ENCODE measurements around the gene KITLG. TPM values are rescaled to one million over a fixed set of nuclear protein-coding genes. Genes with fewer than 3 reads are reported as not detected.

Gene KITLG
- polyA plus RNA-seq, 1 of the 3 experiments (the other 2 are of a cell fraction) = 8.9 TPM

DNA sequence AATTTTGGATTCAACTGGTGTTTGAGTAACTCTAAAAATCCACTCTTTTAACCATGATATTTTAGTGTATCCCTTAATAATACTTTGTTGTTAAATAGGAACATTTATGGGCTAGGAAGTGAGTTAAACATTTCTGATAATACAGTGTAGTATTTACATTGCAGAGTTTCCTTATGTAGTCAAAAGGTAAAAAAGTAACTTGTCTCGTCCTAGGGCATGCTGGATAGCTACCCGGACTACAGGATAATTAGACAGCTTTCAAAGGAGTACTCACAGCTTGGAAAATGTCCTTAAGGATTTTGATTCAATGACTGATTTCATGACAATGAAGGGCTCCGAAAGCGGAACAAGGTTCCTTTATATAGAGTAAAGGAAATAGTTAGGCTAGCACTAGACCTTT, 14.5 kb upstream of the KITLG start:
- no peak for DNase-seq
- ChIA-PET CTCF (interaction anchor here (1.6 kb wide), 1 partner anchor 16 kb away, joined by 5 read pairs; no protein-coding TSS in a partner anchor), POLR2A (no interaction called here)
- no peaks in the 10 kb centered on the region for H3K9me2 ChIP-seq
- H3K4me1 ChIP-seq (ENCODE audit: control insufficient read depth in 1 of 2, insufficient read depth in 2 of 2, low read depth in 1 of 2, low read length in 1 of 2) = no peaks in the 10 kb centered on the region
- H3K79me2 ChIP-seq (ENCODE audit: insufficient read depth) = no peaks in the 10 kb centered on the region
- 92% methylated on average over 4 of the region's 4 CpGs for WGBS (ENCODE audit: low lambda C conversion rate)
- no peak overlapping the region for H3K4me3 ChIP-seq (ENCODE audit: low read depth in 2 of 2, low read length in 1 of 2)
- H2AFZ ChIP-seq (ENCODE audit: low read depth) = no peak overlapping the region
- H3F3A ChIP-seq (replicated peaks; ENCODE audit: insufficient read depth) = peaks cover 7% of the 10 kb centered on the region
- no peak overlapping the region for H3K4me2 ChIP-seq
- TF ChIP-seq MEF2A (IDR thresholded peaks at IDR 0.05; ENCODE audit: borderline replicate concordance, low read depth) (no peak), POLR2AphosphoS5 (IDR thresholded peaks at IDR 0.05; ENCODE audit: low read depth, low read length) (no peak), RAD21 (IDR thresholded peaks at IDR 0.05; ENCODE audit: low read length) (no peak), CTCF (IDR thresholded peaks at IDR 0.05) (no peak), RFX5 (IDR thresholded peaks at IDR 0.05; ENCODE audit: low read length) (no peak), MXI1 (IDR thresholded peaks at IDR 0.05; ENCODE audit: low read depth, low read length) (no peak), MAX (IDR thresholded peaks at IDR 0.05; ENCODE audit: low read depth) (no peak), FOXM1 (IDR thresholded peaks at IDR 0.05; ENCODE audit: low read depth) (no peak)
- TF ChIP-seq, protein P1, sequence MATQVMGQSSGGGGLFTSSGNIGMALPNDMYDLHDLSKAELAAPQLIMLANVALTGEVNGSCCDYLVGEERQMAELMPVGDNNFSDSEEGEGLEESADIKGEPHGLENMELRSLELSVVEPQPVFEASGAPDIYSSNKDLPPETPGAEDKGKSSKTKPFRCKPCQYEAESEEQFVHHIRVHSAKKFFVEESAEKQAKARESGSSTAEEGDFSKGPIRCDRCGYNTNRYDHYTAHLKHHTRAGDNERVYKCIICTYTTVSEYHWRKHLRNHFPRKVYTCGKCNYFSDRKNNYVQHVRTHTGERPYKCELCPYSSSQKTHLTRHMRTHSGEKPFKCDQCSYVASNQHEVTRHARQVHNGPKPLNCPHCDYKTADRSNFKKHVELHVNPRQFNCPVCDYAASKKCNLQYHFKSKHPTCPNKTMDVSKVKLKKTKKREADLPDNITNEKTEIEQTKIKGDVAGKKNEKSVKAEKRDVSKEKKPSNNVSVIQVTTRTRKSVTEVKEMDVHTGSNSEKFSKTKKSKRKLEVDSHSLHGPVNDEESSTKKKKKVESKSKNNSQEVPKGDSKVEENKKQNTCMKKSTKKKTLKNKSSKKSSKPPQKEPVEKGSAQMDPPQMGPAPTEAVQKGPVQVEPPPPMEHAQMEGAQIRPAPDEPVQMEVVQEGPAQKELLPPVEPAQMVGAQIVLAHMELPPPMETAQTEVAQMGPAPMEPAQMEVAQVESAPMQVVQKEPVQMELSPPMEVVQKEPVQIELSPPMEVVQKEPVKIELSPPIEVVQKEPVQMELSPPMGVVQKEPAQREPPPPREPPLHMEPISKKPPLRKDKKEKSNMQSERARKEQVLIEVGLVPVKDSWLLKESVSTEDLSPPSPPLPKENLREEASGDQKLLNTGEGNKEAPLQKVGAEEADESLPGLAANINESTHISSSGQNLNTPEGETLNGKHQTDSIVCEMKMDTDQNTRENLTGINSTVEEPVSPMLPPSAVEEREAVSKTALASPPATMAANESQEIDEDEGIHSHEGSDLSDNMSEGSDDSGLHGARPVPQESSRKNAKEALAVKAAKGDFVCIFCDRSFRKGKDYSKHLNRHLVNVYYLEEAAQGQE (IDR thresholded peaks at IDR 0.05; ENCODE audit: low read depth, low read length) = no peak
- TF ChIP-seq, protein P2, sequence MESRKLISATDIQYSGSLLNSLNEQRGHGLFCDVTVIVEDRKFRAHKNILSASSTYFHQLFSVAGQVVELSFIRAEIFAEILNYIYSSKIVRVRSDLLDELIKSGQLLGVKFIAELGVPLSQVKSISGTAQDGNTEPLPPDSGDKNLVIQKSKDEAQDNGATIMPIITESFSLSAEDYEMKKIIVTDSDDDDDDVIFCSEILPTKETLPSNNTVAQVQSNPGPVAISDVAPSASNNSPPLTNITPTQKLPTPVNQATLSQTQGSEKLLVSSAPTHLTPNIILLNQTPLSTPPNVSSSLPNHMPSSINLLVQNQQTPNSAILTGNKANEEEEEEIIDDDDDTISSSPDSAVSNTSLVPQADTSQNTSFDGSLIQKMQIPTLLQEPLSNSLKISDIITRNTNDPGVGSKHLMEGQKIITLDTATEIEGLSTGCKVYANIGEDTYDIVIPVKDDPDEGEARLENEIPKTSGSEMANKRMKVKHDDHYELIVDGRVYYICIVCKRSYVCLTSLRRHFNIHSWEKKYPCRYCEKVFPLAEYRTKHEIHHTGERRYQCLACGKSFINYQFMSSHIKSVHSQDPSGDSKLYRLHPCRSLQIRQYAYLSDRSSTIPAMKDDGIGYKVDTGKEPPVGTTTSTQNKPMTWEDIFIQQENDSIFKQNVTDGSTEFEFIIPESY (IDR thresholded peaks at IDR 0.05; ENCODE audit: borderline replicate concordance, low read depth) = no peak
- no peaks in the 10 kb centered on the region for H3K36me3 ChIP-seq (replicated peaks in 1 of 2; ENCODE audit: control insufficient read depth in 1 of 2, insufficient read depth in 2 of 2, low read length in 1 of 2)
- H3K27ac ChIP-seq (ENCODE audit: low read depth in 2 of 2, low read length in 1 of 2) = no peak overlapping the region
- H3K9me3 ChIP-seq = no peaks in the 10 kb centered on the region
- no peaks in the 10 kb centered on the region for H4K20me1 ChIP-seq (ENCODE audit: insufficient read depth)
- no peak overlapping the region for H3K9ac ChIP-seq
- no peaks in the 10 kb centered on the region for H3K27me3 ChIP-seq (ENCODE audit: insufficient read depth)

Measured in SK-N-SH (cell line).